HepG2 (cell line): Measurements from ENCODE around the gene BCL6. TPM values are rescaled to one million over a fixed set of nuclear protein-coding genes. Genes with fewer than 3 reads are reported as not detected.

ENCODE experiments used
- ARNT2 ChIP-seq: sonication (generic); formaldehyde crosslinking; IDR thresholded peaks from 2 replicates; pipeline ENCODE4 v1.8.0; 2022; ENCODE audit warnings: mild to moderate bottlenecking, low read depth, missing genetic modification reagents, moderate library complexity
- ASH2L ChIP-seq: fragments of 300-600, 200-600 bp; sonication (generic); IDR thresholded peaks from 2 replicates; pipeline ENCODE4 v1.7.0; 2017; ENCODE audit warnings: low read depth, mild to moderate bottlenecking, moderate library complexity, mixed read lengths, low read length; ENCODE audit not compliant: insufficient read length
- ATAD3A ChIP-seq: sonication (generic); formaldehyde crosslinking; IDR thresholded peaks from 2 replicates; pipeline ENCODE4 v1.4.0; 2020; ENCODE audit warnings: missing genetic modification reagents
- ATM ChIP-seq: fragments of 450-650 bp; IDR thresholded peaks from 2 replicates; pipeline ENCODE4 v1.7.1; 2017; ENCODE audit warnings: mild to moderate bottlenecking, borderline replicate concordance
- CEBPB ChIP-seq: IDR thresholded peaks from 2 replicates; pipeline ENCODE4 v1.6.1; 2011; ENCODE audit warnings: low read depth, low read length, improper control_type of control experiment, borderline replicate concordance
- CENPT ChIP-seq: sonication (generic); formaldehyde crosslinking; IDR thresholded peaks from 2 replicates; pipeline ENCODE4 v1.8.0; 2022; ENCODE audit warnings: low read depth, mild to moderate bottlenecking, moderate library complexity, missing genetic modification reagents
- EEA1 ChIP-seq: sonication (generic); formaldehyde crosslinking; IDR thresholded peaks from 2 replicates; pipeline ENCODE4 v1.5.1; 2020; ENCODE audit warnings: mild to moderate bottlenecking, missing genetic modification reagents, borderline replicate concordance
- ESRRA ChIP-seq: sonication (generic); formaldehyde crosslinking; IDR thresholded peaks from 2 replicates; pipeline ENCODE4 v1.5.1; 2020; ENCODE audit warnings: mild to moderate bottlenecking, low read depth, missing genetic modification reagents
- FOSL2 ChIP-seq: sonication (generic); formaldehyde crosslinking; IDR thresholded peaks from 2 replicates; pipeline ENCODE4 v1.4.0; 2020; ENCODE audit warnings: missing genetic modification reagents
- GATAD2A ChIP-seq: IDR thresholded peaks from 2 replicates; pipeline ENCODE4 v1.6.1; 2016
- HOXA7 ChIP-seq: sonication (generic); formaldehyde crosslinking; IDR thresholded peaks from 2 replicates; pipeline ENCODE4 v1.8.1; 2022; ENCODE audit warnings: mild to moderate bottlenecking, missing genetic modification reagents, moderate library complexity
- NCOA2 ChIP-seq: sonication (generic); formaldehyde crosslinking; IDR thresholded peaks from 2 replicates; pipeline ENCODE4 v1.8.0; 2022; ENCODE audit warnings: inconsistent platforms
- NCOA5 ChIP-seq: sonication (generic); formaldehyde crosslinking; IDR thresholded peaks from 2 replicates; pipeline ENCODE4 v1.4.0; 2020; ENCODE audit warnings: missing genetic modification reagents
- NFYC ChIP-seq: IDR thresholded peaks from 2 replicates; pipeline ENCODE4 v1.6.1; 2016; ENCODE audit warnings: missing genetic modification reagents, missing compliant biosample characterization
- PAF1 ChIP-seq: IDR thresholded peaks from 2 replicates; pipeline ENCODE4 v1.6.1; 2016; ENCODE audit warnings: missing genetic modification reagents, missing compliant biosample characterization
- RFX3 ChIP-seq: IDR thresholded peaks from 2 replicates; pipeline ENCODE4 v1.6.1; 2016; ENCODE audit warnings: missing biosample characterization, missing genetic modification reagents
- RORA ChIP-seq: sonication (generic); formaldehyde crosslinking; IDR thresholded peaks from 2 replicates; pipeline ENCODE4 v1.5.0; 2020; ENCODE audit warnings: mild to moderate bottlenecking, missing genetic modification reagents, moderate library complexity
- SKI ChIP-seq: fragments of 450-650 bp; IDR thresholded peaks from one replicate; pipeline ENCODE4 v1.6.1; 2018; ENCODE audit warnings: mild to moderate bottlenecking; ENCODE audit not compliant: partially characterized antibody
- SRSF1 ChIP-seq: fragments of 200-400 bp; formaldehyde crosslinking; optimal IDR thresholded peaks from 2 replicates; pipeline ENCODE3; 2017; ENCODE audit warnings: mild to moderate bottlenecking, low read depth, low read length, moderate library complexity
- SSRP1 ChIP-seq: IDR thresholded peaks from 2 replicates; pipeline ENCODE4 v1.6.1; 2016; ENCODE audit warnings: control low read depth
- TGIF2 ChIP-seq: IDR thresholded peaks from 2 replicates; pipeline ENCODE4 v1.6.1; 2016; ENCODE audit warnings: control low read depth, missing compliant biosample characterization
- TMF1 ChIP-seq: sonication (generic); formaldehyde crosslinking; IDR thresholded peaks from 2 replicates; pipeline ENCODE4 v1.8.1; 2022; ENCODE audit warnings: low read depth, missing genetic modification reagents
- TOPORS ChIP-seq: sonication (generic); formaldehyde crosslinking; IDR thresholded peaks from 2 replicates; pipeline ENCODE4 v1.8.0; 2023; ENCODE audit warnings: mild to moderate bottlenecking, missing genetic modification reagents
- ZNF234 ChIP-seq: sonication (generic); formaldehyde crosslinking; conservative IDR thresholded peaks from 2 replicates; pipeline ENCODE4 v1.5.1; 2020; ENCODE audit warnings: mild to moderate bottlenecking, missing genetic modification reagents
- ZNF547 ChIP-seq: sonication (generic); formaldehyde crosslinking; IDR thresholded peaks from 2 replicates; pipeline ENCODE4 v1.5.1; 2020; ENCODE audit warnings: mild to moderate bottlenecking, missing genetic modification reagents
- ZNF644 ChIP-seq: IDR thresholded peaks from 2 replicates; pipeline ENCODE4 v1.6.1; 2016; ENCODE audit warnings: low read depth
- ZNF780A ChIP-seq: sonication (generic); formaldehyde crosslinking; IDR thresholded peaks from 2 replicates; pipeline ENCODE4 v1.8.0; 2022; ENCODE audit warnings: mild to moderate bottlenecking, missing genetic modification reagents, moderate library complexity
- ZSCAN31 ChIP-seq: sonication (generic); formaldehyde crosslinking; IDR thresholded peaks from 2 replicates; pipeline ENCODE4 v1.5.0; 2020; ENCODE audit warnings: low read depth, mild to moderate bottlenecking, missing genetic modification reagents
- polyA plus RNA-seq, 8 experiments: library from polyadenylated mRNA; depleted of rRNA in 3 of 8; stranded (reverse) in 7 of 8; unstranded in 1 of 8; fragments of >200 nt; fragmentation: Illumina TruSeq in 4 of 8; extraction: Trizol in 4 of 8; gene quantifications; 2 replicates each; pipeline versions ENCODE4 v1.2.1 to v1.2.3, GENCODE V29; 2011 to 2016; ENCODE audit warnings: low read depth in 4 of 8, missing spikeins in 1 of 8, mixed read lengths in 1 of 8; ENCODE audit not compliant: insufficient read depth in 1 of 8
- total RNA-seq, 5 experiments: library from RNA; depleted of rRNA; stranded (reverse); fragments of >200 nt; fragmentation: Illumina TruSeq; extraction: Trizol; gene quantifications; 2 replicates each; pipeline ENCODE4 v1.2.3, GENCODE V29; 2016; ENCODE audit warnings: low read depth in 1 of 5
- TF ChIP-seq, protein P1 (sequence below): IDR thresholded peaks from 2 replicates; pipeline ENCODE4 v1.6.1; 2016; ENCODE audit warnings: missing biosample characterization, missing genetic modification reagents, low read depth
- TF ChIP-seq, protein P2 (sequence below): sonication (generic); formaldehyde crosslinking; IDR thresholded peaks from 2 replicates; pipeline ENCODE4 v1.8.0; 2022; ENCODE audit warnings: mild to moderate bottlenecking, missing genetic modification reagents, moderate library complexity
- TF ChIP-seq, protein P3 (sequence below), 2 experiments: fragments of 450-650 bp in 1 of 2; sonication (generic) in 1 of 2; formaldehyde crosslinking; IDR thresholded peaks; 2 replicates each; pipeline versions ENCODE4 v1.5.0 to v1.8.0; 2020 to 2022; ENCODE audit warnings: mild to moderate bottlenecking in 1 of 2, missing genetic modification reagents in 1 of 2

BCL6 gene
- total and polyA plus RNA-seq, 2 of the 13 experiments (the other 11 are each of a cell fraction or from before 2014, with no cell fraction given): 21.2 to 53.7 TPM

DNA sequence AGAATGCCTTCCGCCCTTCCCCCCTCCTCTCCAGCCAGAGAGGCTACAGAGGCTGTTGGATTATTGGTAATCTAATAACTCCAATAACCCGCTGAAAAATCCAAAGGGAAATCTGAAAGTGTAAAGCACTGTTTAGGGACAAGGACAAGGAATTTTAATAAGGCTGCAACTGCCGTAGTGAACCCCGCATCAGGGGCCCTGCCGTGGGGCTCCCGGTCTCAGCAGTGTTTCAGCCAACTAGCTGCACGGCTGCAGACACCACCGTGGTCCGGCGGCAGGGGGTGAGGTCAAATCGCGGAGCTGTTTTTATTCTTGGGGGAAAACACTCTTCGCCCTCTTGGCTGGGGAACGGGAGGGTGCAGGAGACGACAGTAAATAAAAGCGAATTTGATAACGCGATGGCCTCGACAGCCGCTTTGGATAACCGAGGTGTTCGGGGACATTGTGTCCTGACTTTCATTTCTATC, 6.1 kb downstream of the BCL6 start (continued):
- TF ChIP-seq, protein P1, sequence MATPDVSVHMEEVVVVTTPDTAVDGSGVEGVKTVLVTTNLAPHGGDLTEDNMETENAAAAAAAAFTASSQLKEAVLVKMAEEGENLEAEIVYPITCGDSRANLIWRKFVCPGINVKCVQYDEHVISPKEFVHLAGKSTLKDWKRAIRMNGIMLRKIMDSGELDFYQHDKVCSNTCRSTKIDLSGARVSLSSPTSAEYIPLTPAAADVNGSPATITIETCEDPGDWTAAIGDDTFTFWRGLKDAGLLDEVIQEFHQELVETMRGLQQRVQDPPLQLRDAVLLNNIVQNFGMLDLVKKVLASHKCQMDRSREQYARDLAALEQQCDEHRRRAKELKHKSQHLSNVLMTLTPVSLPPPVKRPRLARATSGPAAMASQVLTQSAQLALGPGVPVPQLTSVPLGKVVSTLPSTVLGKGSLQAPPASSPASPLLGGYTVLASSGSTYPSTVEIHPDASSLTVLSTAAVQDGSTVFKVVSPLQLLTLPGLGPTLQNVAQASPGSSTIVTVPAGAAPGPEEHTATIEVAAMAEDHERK (CRISPR knock-in tag): no peak
- no peak for TF ChIP-seq SKI
- TF ChIP-seq, protein P2, sequence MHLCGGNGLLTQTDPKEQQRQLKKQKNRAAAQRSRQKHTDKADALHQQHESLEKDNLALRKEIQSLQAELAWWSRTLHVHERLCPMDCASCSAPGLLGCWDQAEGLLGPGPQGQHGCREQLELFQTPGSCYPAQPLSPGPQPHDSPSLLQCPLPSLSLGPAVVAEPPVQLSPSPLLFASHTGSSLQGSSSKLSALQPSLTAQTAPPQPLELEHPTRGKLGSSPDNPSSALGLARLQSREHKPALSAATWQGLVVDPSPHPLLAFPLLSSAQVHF (CRISPR knock-in tag): no peak
- no peak for TF ChIP-seq ZNF547 (CRISPR knock-in tag)
- TF ChIP-seq SRSF1: peak; percentile 11
- no peak for TF ChIP-seq CEBPB
- TF ChIP-seq ESRRA (CRISPR knock-in tag): no peak
- no peak for TF ChIP-seq EEA1 (CRISPR knock-in tag)
- TF ChIP-seq ATM: no peak
- TF ChIP-seq CENPT (CRISPR knock-in tag): no peak
- TF ChIP-seq ASH2L: no peak
- TF ChIP-seq TGIF2: no peak
- no peak for TF ChIP-seq RORA
- TF ChIP-seq, protein P3, sequence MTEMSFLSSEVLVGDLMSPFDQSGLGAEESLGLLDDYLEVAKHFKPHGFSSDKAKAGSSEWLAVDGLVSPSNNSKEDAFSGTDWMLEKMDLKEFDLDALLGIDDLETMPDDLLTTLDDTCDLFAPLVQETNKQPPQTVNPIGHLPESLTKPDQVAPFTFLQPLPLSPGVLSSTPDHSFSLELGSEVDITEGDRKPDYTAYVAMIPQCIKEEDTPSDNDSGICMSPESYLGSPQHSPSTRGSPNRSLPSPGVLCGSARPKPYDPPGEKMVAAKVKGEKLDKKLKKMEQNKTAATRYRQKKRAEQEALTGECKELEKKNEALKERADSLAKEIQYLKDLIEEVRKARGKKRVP (CRISPR knock-in tag; IDR thresholded peaks at IDR 0.05): no peak
- TF ChIP-seq TMF1: 0 out of 2 replicates have a peak, but pooled peaks have one; percentile 9
- TF ChIP-seq SSRP1: no peak
- TF ChIP-seq ARNT2 (CRISPR knock-in tag): no peak
- no peak for TF ChIP-seq NCOA5 (CRISPR knock-in tag)
- no peak for TF ChIP-seq ZNF644 (CRISPR knock-in tag)
- TF ChIP-seq NFYC (CRISPR knock-in tag): no peak
- no peak for TF ChIP-seq ZNF234 (CRISPR knock-in tag)
- no peak for TF ChIP-seq ZNF780A (CRISPR knock-in tag)
- TF ChIP-seq HOXA7 (CRISPR knock-in tag): no peak
- TF ChIP-seq PAF1 (CRISPR knock-in tag): no peak
- no peak for TF ChIP-seq RFX3
- TF ChIP-seq ZSCAN31 (CRISPR knock-in tag): no peak
- no peak for TF ChIP-seq ATAD3A (CRISPR knock-in tag)
- TF ChIP-seq TOPORS (CRISPR knock-in tag): no peak
- TF ChIP-seq GATAD2A (CRISPR knock-in tag): peak; percentile 0; the same call in 1 of the 2 replicates
- no peak for TF ChIP-seq FOSL2 (CRISPR knock-in tag)
- TF ChIP-seq NCOA2: no peak
